Chondrocyte (in vitro differentiated cells): ENCODE measurements around the gene CFHR1. TPM values are rescaled to one million over a fixed set of nuclear protein-coding genes. Genes with fewer than 3 reads are reported as not detected.
"Not testable (repeated sequence)": the region's sequence is repeated elsewhere in the genome, so short reads cannot be mapped to it uniquely, and the experiment has no call there.

Source experiments
- DNase-seq: peaks from one replicate; pipeline ENCODE4 v3.0.0; 2021; ENCODE audit warnings: mixed read lengths, low spot score
- H3K27ac Mint-ChIP-seq: one replicate; pipeline ENCODE4 v1.8.0; 2021; ENCODE audit warnings: mild to moderate bottlenecking, moderate library complexity, mixed read lengths; ENCODE audit not compliant: unreplicated experiment
- H3K27me3 Mint-ChIP-seq: 2 replicates; pipeline ENCODE4 v1.8.0; 2021; ENCODE audit warnings: low read depth, mixed read lengths
- H3K36me3 Mint-ChIP-seq: 2 replicates; pipeline ENCODE4 v1.8.0; 2021; ENCODE audit warnings: low read depth, mixed read lengths
- H3K4me1 Mint-ChIP-seq: 2 replicates; pipeline ENCODE4 v1.8.0; 2021; ENCODE audit warnings: low read depth, mild to moderate bottlenecking, mixed read lengths
- H3K4me3 Mint-ChIP-seq: one replicate; pipeline ENCODE4 v1.8.0; 2021; ENCODE audit warnings: mild to moderate bottlenecking, moderate library complexity, mixed read lengths; ENCODE audit not compliant: unreplicated experiment
- H3K9me3 Mint-ChIP-seq: 2 replicates; pipeline ENCODE4 v1.8.0; 2021; ENCODE audit warnings: low read depth, mixed read lengths
- CTCF ChIP-seq: fragments of 200-600 bp; sonication (generic); IDR thresholded peaks from 2 replicates; pipeline ENCODE4 v1.5.0; 2021; ENCODE audit warnings: antibody characterized with exemption, mild to moderate bottlenecking, moderate library complexity
- long read RNA-seq: library from polyadenylated mRNA; stranded (forward); transcript quantifications from one replicate; pipeline ENCODE4 v2.0.0, GENCODE V29; 2021
- total RNA-seq: library from RNA; stranded (reverse); gene quantifications from 3 replicates; pipeline ENCODE4 v1.2.1, GENCODE V29; 2021

The CFHR1 gene
- total RNA-seq, result not detected in 3 replicates
- long read RNA-seq, result 0 reads

- not testable (repeated sequence) for DNase-seq, H3K4me3 Mint-ChIP-seq, H3K9me3 Mint-ChIP-seq, H3K36me3 Mint-ChIP-seq, H3K4me1 Mint-ChIP-seq, H3K27ac Mint-ChIP-seq, H3K27me3 Mint-ChIP-seq
These were observed at the start of gene CFHR1 for GRCh38 chr1:196819531-196819930. Gene CFHR1, plus strand, starts transcription at chr1:196819731. Its CDS starts 114 bp downstream, at chr1:196819845.

- peaks cover 14% of the 10 kb centered on the region for H3K27me3 Mint-ChIP-seq
- H3K27ac Mint-ChIP-seq, H3K4me3 Mint-ChIP-seq, H3K9me3 Mint-ChIP-seq, H3K36me3 Mint-ChIP-seq, DNase-seq, H3K4me1 Mint-ChIP-seq: not testable (repeated sequence)
These were observed 49.7 kb upstream of the CFHR1 start for GRCh38 chr1:196769823-196770222.

GRCh38 chr1:196773713-196774112 lies 45.8 kb upstream of the CFHR1 start:
- Mint-ChIP-seq H3K36me3 (no peaks in the 10 kb centered on the region), H3K4me1 (no peaks in the 10 kb centered on the region), H3K4me3 (no peak overlapping the region), H3K27me3 (peaks cover 12% of the 10 kb centered on the region), H3K9me3 (no peaks in the 10 kb centered on the region), H3K27ac (no peak overlapping the region)
- no peak for DNase-seq
- TF ChIP-seq CTCF, result no peak

- Mint-ChIP-seq H3K27me3 (peaks cover 11% of the 10 kb centered on the region), H3K4me1 (no peaks in the 10 kb centered on the region)
- no peak for TF ChIP-seq CTCF
These were observed 45.4 kb upstream of the CFHR1 start for GRCh38 chr1:196774175-196774574.

GRCh38 chr1:196774603-196775002 lies 44.9 kb upstream of the CFHR1 start, which contains the start of gene CFHR3:
Gene CFHR3, plus strand, starts transcription at chr1:196774840. Its CDS starts 47 bp downstream, at chr1:196774887.
- Mint-ChIP-seq H3K9me3 (no peaks in the 10 kb centered on the region), H3K4me3 (no peak within 1 kb of the TSS), H3K36me3 (no peaks in the 10 kb centered on the region), H3K27ac (no peak within 1 kb of the TSS), H3K4me1 (no peaks in the 10 kb centered on the region), H3K27me3 (peaks cover 11% of the 10 kb centered on the region)
- DNase-seq, result no peak
- no peak for TF ChIP-seq CTCF

More at GRCh38 chr1:196774175-196774574, 45.4 kb upstream of the CFHR1 start:
- Mint-ChIP-seq H3K27ac (no peak overlapping the region), H3K36me3 (no peaks in the 10 kb centered on the region), H3K4me3 (no peak overlapping the region), H3K9me3 (no peaks in the 10 kb centered on the region)
- no peak for DNase-seq

GRCh38 chr1:196777603-196778002 lies 41.9 kb upstream of the CFHR1 start:
- H3K27ac Mint-ChIP-seq, result no peak overlapping the region

More at GRCh38 chr1:196777603-196778002, 41.9 kb upstream of the CFHR1 start:
- H3K4me1 Mint-ChIP-seq, result no peaks in the 10 kb centered on the region
- H3K4me3 Mint-ChIP-seq, result no peak overlapping the region
- TF ChIP-seq CTCF, result no peak
- DNase-seq, result no peak
- H3K36me3 Mint-ChIP-seq, result no peaks in the 10 kb centered on the region
- H3K27me3 Mint-ChIP-seq, result peaks cover 13% of the 10 kb centered on the region
- H3K9me3 Mint-ChIP-seq, result no peaks in the 10 kb centered on the region
